Gastroesophageal sphincter (tissue), 4 donors: Measurements from ENCODE around the gene CEACAM1. TPM values are rescaled to one million over a fixed set of nuclear protein-coding genes. Genes with fewer than 3 reads are reported as not detected.

Experiments
- ATAC-seq: fragments of 150-250 bp; one replicate; pipeline ENCODE4 v1.9.1; 2016; ENCODE audit warnings: mild to moderate bottlenecking, moderate library complexity
- H3K27ac ChIP-seq, 4 donors: fragments of 200-600 bp; sonication (generic) in 3 of 4; 1 replicate in 3 of 4; 2 replicates in 1 of 4; pipeline ENCODE4 v1.5.1; 2016 to 2019
- H3K27me3 ChIP-seq: fragments of 200-600 bp; sonication (generic); one replicate; pipeline ENCODE4 v1.5.1; 2019
- H3K36me3 ChIP-seq, 2 donors: fragments of 200-600 bp; sonication (generic); one replicate each; pipeline ENCODE4 v1.5.1; 2019; ENCODE audit warnings: control low read depth in 1 of 2
- H3K4me1 ChIP-seq, 3 donors: fragments of 200-600 bp; sonication (generic); 1 replicate in 2 of 3; 2 replicates in 1 of 3; pipeline ENCODE4 v1.5.1; 2016 to 2019; ENCODE audit warnings: control low read depth in 2 of 3
- H3K4me3 ChIP-seq, 2 donors: fragments of 200-600 bp; sonication (generic); one replicate each; pipeline ENCODE4 v1.5.1; 2019; ENCODE audit warnings: mild to moderate bottlenecking in 1 of 2, moderate library complexity in 1 of 2
- H3K9me3 ChIP-seq, 3 donors: fragments of 200-600 bp; sonication (generic); one replicate each; pipeline ENCODE4 v1.5.1; 2017 to 2019; ENCODE audit warnings: control low read depth in 2 of 3
- CTCF ChIP-seq, 4 experiments: fragments of 200-600 bp in 2 of 4; fragments of 450-650 bp in 2 of 4; sonication (generic) in 1 of 4; IDR thresholded peaks; one replicate each; pipeline ENCODE4 v1.5.1; 2017 to 2019; ENCODE audit warnings: antibody characterized with exemption in 4 of 4, mild to moderate bottlenecking in 2 of 4, moderate library complexity in 2 of 4
- EP300 ChIP-seq: sonication (generic); formaldehyde crosslinking; IDR thresholded peaks from one replicate; pipeline ENCODE4 v1.6.1; 2017; ENCODE audit warnings: antibody characterized with exemption, mild to moderate bottlenecking
- POLR2A ChIP-seq, 2 donors: fragments of 450-650 bp; IDR thresholded peaks; one replicate each; pipeline ENCODE4 v1.6.1; 2017; ENCODE audit warnings: antibody characterized with exemption in 2 of 2, mild to moderate bottlenecking in 2 of 2, moderate library complexity in 1 of 2
- POLR2AphosphoS5 ChIP-seq: sonication (generic); formaldehyde crosslinking; IDR thresholded peaks from one replicate; pipeline ENCODE4 v1.6.1; 2017; ENCODE audit warnings: antibody characterized with exemption
- WGBS, 2 donors: methylation state at CpG; one replicate each; pipeline ENCODE4 v1.1.5; 2018; ENCODE audit warnings: low coverage in 1 of 2; 5-methylcytosine and 5-hydroxymethylcytosine counted together
- total RNA-seq, 4 donors: library from RNA; depleted of rRNA; stranded (reverse); fragments of >200 nt; gene quantifications; one replicate each; pipeline ENCODE4 v1.1.0, GENCODE V29; 2016

The CEACAM1 gene
- total RNA-seq, 4 donors from 2014 or later: 0.66 to 10.1 (median 0.99) TPM

DNA sequence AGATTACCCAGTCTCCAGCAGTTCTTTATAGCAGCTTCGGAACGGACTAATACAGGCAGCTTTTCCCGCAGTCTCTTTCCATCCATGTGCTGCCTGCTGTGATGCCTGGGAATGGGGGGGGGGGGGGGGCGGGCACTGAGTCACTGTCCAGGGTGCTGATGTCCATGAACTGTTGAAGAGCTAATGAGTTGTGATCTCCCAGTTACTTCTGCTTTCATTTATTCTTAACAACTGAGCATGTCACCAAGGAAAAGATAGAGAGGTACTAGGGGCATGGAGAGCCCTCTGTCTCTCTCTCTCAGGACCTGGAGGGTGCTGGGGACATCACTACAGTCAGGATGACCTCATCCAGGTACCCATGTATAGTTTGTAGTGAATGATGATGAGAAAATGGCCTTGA lies 20.3 kb upstream of the CEACAM1 start:
- peaks cover 0 to 4% (median 0%) of the 10 kb centered on the region in 3 donors for H3K9me3 ChIP-seq
- TF ChIP-seq EP300: no peak
- no peak for TF ChIP-seq CTCF (IDR thresholded peaks at IDR 0.05)
- no peak for TF ChIP-seq POLR2A (IDR thresholded peaks at IDR 0.05)
- no peak for TF ChIP-seq POLR2AphosphoS5
- peaks cover 20% of the 10 kb centered on the region for H3K27me3 ChIP-seq
- no peaks in the 10 kb centered on the region for H3K4me1 ChIP-seq
- WGBS, 2 donors: no CpG with 5 or more reads among the region's 4 CpGs
- no peak for ATAC-seq
- H3K27ac ChIP-seq: no peak overlapping the region
- H3K4me3 ChIP-seq: no peak overlapping the region
- H3K36me3 ChIP-seq: no peaks in the 10 kb centered on the region

GRCh38 chr19:42547929-42548328 lies 19.6 kb upstream of the CEACAM1 start:
- ATAC-seq: no peak
- Histone ChIP-seq H3K27me3 (peaks cover 23% of the 10 kb centered on the region), H3K27ac (no peak overlapping the region), H3K4me3 (no peak overlapping the region), H3K9me3 (peaks cover 0 to 4% (median 0%) of the 10 kb centered on the region in 3 donors), H3K4me1 (no peaks in the 10 kb centered on the region), H3K36me3 (no peaks in the 10 kb centered on the region)
- 53 to 57% methylated on average over 1 to 2 of the region's 2 CpGs for WGBS, 2 donors
- TF ChIP-seq CTCF (IDR thresholded peaks at IDR 0.05) (no peak), POLR2AphosphoS5 (no peak), EP300 (no peak), POLR2A (IDR thresholded peaks at IDR 0.05) (no peak)

GRCh38 chr19:42546831-42547500 lies 18.7 kb upstream of the CEACAM1 start:
- TF ChIP-seq POLR2AphosphoS5: no peak
- TF ChIP-seq POLR2A (IDR thresholded peaks at IDR 0.05): no peak
- TF ChIP-seq CTCF (IDR thresholded peaks at IDR 0.05): no peak
- TF ChIP-seq EP300: no peak
- WGBS, 2 donors: 60 to 93% methylated on average over 2 to 3 of the region's 4 CpGs
- no peaks in the 10 kb centered on the region for H3K4me1 ChIP-seq
- no peak overlapping the region for H3K27ac ChIP-seq
- H3K36me3 ChIP-seq: no peaks in the 10 kb centered on the region
- peaks cover 0 to 4% (median 0%) of the 10 kb centered on the region in 3 donors for H3K9me3 ChIP-seq
- ATAC-seq: no peak
- peaks cover 29% of the 10 kb centered on the region for H3K27me3 ChIP-seq
- no peak overlapping the region for H3K4me3 ChIP-seq

DNA sequence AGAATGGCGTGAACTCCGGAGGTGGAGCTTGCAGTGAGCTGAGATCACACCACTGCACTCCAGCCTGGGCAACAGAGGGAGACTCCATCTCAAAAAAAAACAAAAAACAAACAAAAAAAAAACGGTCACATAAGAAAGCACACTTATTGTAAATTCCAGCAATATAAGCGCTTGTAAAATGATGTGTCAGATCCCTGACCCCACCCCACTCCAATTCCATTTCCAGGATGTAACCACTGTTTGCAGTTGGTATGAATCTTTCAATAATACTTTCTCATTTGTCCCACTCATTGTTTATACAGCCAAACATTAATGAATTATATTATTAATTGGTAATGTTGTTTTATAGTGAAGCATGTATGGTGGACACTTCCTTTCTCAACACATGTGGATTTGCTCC lies 15.9 kb upstream of the CEACAM1 start:
- whole genome bisulfite sequencing, 2 donors: 62 to 90% methylated on average over 4 of the region's 4 CpGs
- no peak for ATAC-seq
- TF ChIP-seq POLR2A (IDR thresholded peaks at IDR 0.05): no peak
- no peak for TF ChIP-seq CTCF (IDR thresholded peaks at IDR 0.05)
- TF ChIP-seq POLR2AphosphoS5: no peak
- no peak for TF ChIP-seq EP300
- H3K4me3 ChIP-seq: no peak overlapping the region
- peaks cover 22% of the 10 kb centered on the region for H3K27me3 ChIP-seq
- no peaks in the 10 kb centered on the region for H3K9me3 ChIP-seq
- H3K4me1 ChIP-seq: no peaks in the 10 kb centered on the region
- H3K36me3 ChIP-seq: no peaks in the 10 kb centered on the region
- H3K27ac ChIP-seq: no peak overlapping the region

DNA sequence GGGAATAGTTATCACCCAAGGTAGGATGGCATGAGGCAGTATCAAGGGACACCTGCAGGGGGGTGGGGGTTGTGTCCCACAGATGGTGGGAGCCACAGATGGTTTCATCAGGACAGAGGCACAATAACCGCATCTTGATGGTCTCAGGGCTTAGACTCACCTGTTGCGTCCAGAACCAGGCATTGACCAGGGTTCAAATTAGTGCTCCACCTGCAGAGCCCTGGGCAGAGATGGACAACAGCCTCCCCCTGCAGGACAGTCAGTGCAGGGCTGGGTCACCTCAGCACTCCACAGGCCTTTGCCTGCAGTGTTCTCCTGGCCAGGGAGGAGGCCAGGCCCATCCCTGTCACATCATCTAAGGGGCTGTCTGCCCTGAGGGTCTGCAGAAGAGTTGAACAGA lies 14.5 kb upstream of the CEACAM1 start:
- peaks cover 0 to 6% (median 0%) of the 10 kb centered on the region in 3 donors for H3K9me3 ChIP-seq
- no peaks in the 10 kb centered on the region for H3K36me3 ChIP-seq
- no peak overlapping the region for H3K4me3 ChIP-seq
- 94% methylated on average over 2 of the region's 2 CpGs; no CpG with 5 or more reads in 1 of the 2 donors for WGBS, 2 donors
- H3K27me3 ChIP-seq: peaks cover 22% of the 10 kb centered on the region
- ATAC-seq: no peak
- TF ChIP-seq CTCF (IDR thresholded peaks at IDR 0.05): no peak
- TF ChIP-seq POLR2AphosphoS5: no peak
- no peak for TF ChIP-seq EP300
- no peak for TF ChIP-seq POLR2A (IDR thresholded peaks at IDR 0.05)
- no peak overlapping the region for H3K27ac ChIP-seq
- H3K4me1 ChIP-seq: no peaks in the 10 kb centered on the region
